ENCODE data around the gene SNCG.

DNA sequence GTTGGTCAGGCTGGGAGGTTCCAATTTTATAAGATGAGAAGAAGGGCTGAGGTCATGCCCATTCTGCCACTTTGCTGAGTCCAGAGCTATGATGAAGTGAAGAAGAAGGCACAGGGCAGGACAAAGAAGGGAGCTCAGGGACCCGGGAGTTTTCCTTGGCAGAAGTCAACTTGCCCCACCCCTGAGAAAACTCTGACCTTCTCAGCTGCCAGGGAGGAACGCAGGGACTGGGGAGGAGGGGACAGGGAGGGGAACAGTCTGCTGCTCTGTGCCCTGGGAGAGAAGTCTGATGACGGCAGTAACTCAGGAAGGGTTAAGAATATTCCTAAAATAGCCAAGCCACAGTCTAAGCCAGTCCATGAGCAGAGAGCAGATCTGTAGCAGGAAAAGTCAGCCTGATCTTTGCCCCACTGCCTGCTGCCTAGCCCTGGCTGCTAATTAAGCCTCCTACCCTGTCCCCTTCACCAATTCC lies 21.6 kb downstream of the SNCG start:
- TF ChIP-seq TCF12 (IDR thresholded peaks at IDR 0.05; ENCODE audit: low read depth), result no peak
- TF ChIP-seq EP300 (IDR thresholded peaks at IDR 0.05; ENCODE audit: borderline replicate concordance), result no peak
- no peak for TF ChIP-seq RAD21 (IDR thresholded peaks at IDR 0.05; ENCODE audit: low read depth)

All from Ishikawa (cell line).